VCaP (cell line): Measurements from ENCODE around the gene METTL16.
"Not testable (repeated sequence)": the region's sequence is repeated elsewhere in the genome, so short reads cannot be mapped to it uniquely, and the experiment has no call there.

Experiments
- H3K27ac ChIP-seq: fragments of 450-650 bp; 2 replicates; pipeline ENCODE4 v1.5.1; 2017
- TF ChIP-seq, protein P1 (sequence below): fragments of 450-650 bp; conservative IDR thresholded peaks from 2 replicates; pipeline ENCODE4 v1.5.1; 2017; ENCODE audit warnings: mild to moderate bottlenecking, moderate library complexity

METTL16 gene

DNA sequence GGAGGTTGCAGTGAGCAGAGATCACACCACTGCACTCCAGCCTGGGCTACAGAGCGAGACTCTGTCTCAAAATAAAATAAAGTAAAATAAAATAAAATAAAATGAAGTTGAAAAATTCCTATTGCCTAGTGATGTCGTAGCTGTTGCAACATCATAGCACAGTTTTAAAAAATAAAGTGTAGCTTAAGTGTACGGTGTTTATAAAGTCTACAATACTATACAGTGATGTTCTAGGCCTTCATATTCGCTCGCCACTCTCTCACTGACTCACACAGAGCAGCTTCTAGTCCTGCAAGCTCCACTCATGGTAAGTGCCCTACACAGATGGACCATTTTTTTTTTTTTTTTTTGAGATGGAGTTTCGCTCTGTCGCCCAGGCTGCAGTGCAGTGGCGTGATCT is 67.3 kb downstream of the METTL16 start:
- TF ChIP-seq, protein P1, sequence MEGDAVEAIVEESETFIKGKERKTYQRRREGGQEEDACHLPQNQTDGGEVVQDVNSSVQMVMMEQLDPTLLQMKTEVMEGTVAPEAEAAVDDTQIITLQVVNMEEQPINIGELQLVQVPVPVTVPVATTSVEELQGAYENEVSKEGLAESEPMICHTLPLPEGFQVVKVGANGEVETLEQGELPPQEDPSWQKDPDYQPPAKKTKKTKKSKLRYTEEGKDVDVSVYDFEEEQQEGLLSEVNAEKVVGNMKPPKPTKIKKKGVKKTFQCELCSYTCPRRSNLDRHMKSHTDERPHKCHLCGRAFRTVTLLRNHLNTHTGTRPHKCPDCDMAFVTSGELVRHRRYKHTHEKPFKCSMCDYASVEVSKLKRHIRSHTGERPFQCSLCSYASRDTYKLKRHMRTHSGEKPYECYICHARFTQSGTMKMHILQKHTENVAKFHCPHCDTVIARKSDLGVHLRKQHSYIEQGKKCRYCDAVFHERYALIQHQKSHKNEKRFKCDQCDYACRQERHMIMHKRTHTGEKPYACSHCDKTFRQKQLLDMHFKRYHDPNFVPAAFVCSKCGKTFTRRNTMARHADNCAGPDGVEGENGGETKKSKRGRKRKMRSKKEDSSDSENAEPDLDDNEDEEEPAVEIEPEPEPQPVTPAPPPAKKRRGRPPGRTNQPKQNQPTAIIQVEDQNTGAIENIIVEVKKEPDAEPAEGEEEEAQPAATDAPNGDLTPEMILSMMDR = no peak
- no peak overlapping the region for H3K27ac ChIP-seq

DNA sequence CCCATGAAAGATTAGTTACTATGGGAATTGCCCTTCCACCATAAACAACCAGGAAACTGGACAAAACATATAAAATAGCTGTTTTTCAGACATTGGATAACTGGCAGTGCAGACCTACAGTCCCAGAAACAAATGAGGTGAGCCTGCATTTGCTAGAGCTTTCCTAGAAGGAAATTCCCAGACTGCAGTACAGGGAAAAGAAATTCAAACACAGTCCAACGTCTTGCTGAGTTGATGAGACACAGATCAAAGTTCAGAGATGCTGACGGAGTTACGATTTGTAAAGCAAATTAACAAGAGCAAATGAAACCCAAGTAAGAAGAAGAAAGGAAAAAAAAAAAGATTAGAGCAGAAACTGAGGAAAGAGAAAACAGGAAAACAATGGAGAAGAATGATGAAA is 69.5 kb downstream of the METTL16 start:
- TF ChIP-seq, protein P1 = no peak
- H3K27ac ChIP-seq = no peak overlapping the region

DNA sequence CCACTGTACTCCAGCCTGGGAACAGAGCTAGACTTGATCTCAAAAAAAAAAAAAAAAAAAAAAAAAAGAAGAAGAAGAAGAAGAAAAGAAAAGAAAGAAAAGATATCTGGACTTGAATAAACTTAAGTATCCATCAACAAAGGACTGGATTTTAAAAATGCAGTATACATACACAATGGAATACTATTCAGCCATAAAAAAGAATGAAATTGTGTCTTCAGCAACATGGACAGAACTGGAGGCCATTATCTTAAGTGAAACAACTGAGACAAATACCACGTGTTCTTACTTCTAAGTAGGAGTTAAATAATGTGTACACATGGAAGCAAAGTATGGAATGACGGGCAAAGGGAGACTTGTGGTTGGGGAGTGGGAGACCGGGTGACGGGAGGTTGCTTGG is 70.8 kb downstream of the METTL16 start:
- H3K27ac ChIP-seq = no peak overlapping the region
- TF ChIP-seq, protein P1 = no peak

DNA sequence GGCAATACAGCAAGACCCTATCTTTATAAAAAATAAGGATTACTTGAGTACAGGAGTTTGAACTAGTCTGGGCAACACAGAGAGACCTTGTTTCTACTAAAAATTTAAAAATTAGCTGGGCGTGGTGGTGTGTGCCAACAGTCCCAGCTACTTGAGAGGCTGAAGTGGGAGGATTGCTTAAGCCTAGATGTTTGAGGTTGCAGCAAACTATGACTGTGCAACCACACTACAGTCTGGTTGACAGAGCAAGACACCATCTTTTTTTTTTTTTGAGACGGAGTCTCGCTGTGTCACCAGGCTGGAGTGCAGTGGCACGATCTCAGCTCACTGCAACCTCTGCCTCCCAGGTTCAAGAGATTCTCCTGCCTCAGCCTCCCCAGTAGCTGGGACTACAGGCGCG is 71.7 kb downstream of the METTL16 start:
- not testable (repeated sequence) for H3K27ac ChIP-seq

DNA sequence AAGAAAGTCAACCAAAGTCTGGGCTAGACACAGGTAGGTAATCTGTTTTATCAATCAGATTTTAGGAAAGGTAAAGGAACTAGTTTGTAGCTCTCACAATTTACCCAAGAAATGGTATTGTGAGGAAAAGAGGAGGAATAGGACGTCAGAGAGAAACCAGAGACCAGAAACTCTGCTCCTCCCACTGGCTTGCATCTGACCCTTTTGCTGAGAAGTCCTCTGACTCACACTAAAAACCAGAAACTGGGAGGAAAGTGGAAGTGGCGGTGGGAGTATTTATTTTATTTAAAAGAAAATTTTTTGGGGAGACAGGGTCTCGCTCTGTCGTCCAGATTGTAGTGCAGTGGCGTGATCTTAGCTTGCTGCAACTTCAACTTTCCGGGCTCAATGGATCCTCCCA is 72.9 kb downstream of the METTL16 start:
- no peak overlapping the region for H3K27ac ChIP-seq
- TF ChIP-seq, protein P1 = no peak

DNA sequence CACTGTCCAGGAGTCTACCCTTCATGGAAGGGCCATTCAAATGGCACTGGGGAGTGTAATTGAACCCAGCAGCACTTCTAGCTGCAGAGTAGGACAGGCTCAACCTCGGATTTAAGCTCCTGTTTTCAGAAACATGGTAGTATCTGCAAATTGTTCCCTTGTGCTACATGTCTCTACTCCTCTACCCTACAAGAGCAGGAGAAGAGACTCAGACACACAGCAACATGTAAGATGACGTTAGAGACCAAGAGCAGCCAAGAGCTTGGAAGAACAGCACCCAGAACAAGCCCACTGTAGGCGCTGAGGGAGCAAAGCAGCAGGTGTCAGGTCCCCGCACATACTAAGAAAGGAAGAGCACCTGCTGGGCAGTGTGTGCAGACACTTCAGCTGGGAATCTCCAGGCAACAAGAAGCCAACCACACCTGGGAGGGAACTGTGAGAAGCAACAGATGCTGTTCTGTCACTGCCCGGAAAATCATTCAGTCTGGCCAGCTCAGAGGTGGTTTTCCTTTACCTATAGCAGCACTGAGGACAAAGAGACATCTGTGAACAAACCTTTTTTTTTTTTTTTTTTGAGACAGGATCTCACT is 75.3 kb downstream of the METTL16 start:
- H3K27ac ChIP-seq = no peak overlapping the region
- TF ChIP-seq, protein P1 = no peak

DNA sequence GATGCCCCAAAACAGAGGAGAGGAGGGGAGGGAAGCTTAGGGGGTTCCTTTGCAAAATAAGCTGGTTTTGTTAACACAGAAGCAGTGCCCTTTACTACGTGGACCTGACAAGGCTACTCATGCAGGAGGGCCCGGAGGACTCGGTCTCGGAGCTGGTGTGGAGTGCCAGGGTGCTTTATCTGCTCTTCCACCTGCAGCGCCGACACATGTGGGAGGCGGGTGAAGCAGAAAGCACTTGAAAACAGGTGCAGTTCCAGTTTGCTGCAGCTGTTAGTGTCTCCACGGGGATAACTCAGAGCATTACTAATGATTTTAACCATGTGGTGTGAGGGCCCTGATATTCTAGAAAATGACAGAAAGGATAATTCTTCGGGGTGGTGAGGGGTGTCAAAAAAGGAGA is 75.8 kb downstream of the METTL16 start:
- TF ChIP-seq, protein P1 = no peak
- H3K27ac ChIP-seq = no peak overlapping the region

DNA sequence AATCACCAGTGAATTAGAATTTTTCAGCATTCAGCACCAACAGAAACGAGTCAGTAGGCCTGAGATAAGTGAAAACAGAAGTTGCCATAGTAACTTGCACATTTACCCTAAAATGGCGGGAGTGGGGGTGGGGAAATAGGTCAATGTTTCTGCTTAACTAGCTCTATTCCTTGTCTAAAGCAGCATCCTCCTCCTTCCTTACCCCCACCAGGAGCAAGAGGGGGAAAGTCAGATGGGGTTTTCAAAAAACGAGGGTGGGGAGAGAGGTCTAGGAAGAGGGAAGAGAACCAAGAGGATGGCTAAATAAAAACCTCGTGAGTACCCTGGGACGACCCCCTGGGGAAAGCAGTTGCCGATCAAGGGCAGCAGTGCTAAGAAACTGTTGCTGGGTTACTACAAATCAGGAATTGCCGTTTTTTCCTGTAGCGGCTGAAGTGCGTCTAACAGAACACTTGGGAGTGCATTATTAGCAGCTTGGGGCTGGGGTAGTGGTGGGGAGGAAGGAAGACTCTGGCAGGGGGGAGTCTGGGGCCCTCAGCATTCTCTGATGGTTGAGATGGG is 76.4 kb downstream of the METTL16 start:
- TF ChIP-seq, protein P1 = no peak
- no peak overlapping the region for H3K27ac ChIP-seq
